SK-N-SH (cell line): ENCODE data around the gene FCHO2. TPM values are rescaled to one million over a fixed set of nuclear protein-coding genes. Genes with fewer than 3 reads are reported as not detected.

Experiments used
- CTCF ChIA-PET: fragments of 300-600, 350-600 bp; formaldehyde crosslinking; extraction: SDS; loops from one replicate; lab custom pipeline; 2021; lab: Yijun Ruan, JAX
- POLR2A ChIA-PET: fragments of 350-600 bp; sonication (Branson Sonifier 250); formaldehyde crosslinking; extraction: SDS; loops from one replicate; lab custom pipeline; 2020; ENCODE audit warnings: antibody characterized with exemption, inconsistent platforms; lab: Yijun Ruan, JAX
- DNase-seq: peaks from one replicate; pipeline ENCODE4 v3.0.0; 2012
- H2AFZ ChIP-seq: fragments of 200-600 bp; sonication (generic); 2 replicates; pipeline ENCODE4 v1.8.1; 2016; ENCODE audit warnings: antibody characterized with exemption, mild to moderate bottlenecking, low read depth
- H3F3A ChIP-seq: fragments of 200-600 bp; sonication (generic); replicated peaks from 2 replicates; pipeline ENCODE3; 2016; ENCODE audit warnings: antibody characterized with exemption, mild to moderate bottlenecking; ENCODE audit not compliant: insufficient read depth
- H3K27ac ChIP-seq, 2 experiments: fragments of 200-500 bp in 1 of 2; fragments of 200-600 bp in 1 of 2; sonication (Bioruptor generic) in 1 of 2; sonication (generic), shearing (Covaris generic) in 1 of 2; 2 replicates each; pipeline versions ENCODE4 v1.5.1 to v1.6.1; 2014 to 2016; ENCODE audit warnings: low read depth in 2 of 2, inconsistent platforms in 1 of 2, low read length in 1 of 2, mild to moderate bottlenecking in 1 of 2, mixed read lengths in 1 of 2
- H3K27me3 ChIP-seq: fragments of 200-600 bp; sonication (generic), shearing (Covaris generic); 2 replicates; pipeline ENCODE4 v1.6.1; 2016; ENCODE audit warnings: mixed run types; ENCODE audit not compliant: insufficient read depth
- H3K36me3 ChIP-seq, 2 experiments: fragments of 200-500 bp in 1 of 2; fragments of 200-600 bp in 1 of 2; sonication (Bioruptor generic) in 1 of 2; sonication (generic) in 1 of 2; replicated peaks in 1 of 2; 2 replicates each; pipeline versions ENCODE3 to v1.5.1; 2014 to 2016; ENCODE audit warnings: low read length in 1 of 2, mild to moderate bottlenecking in 1 of 2; ENCODE audit not compliant: insufficient read depth in 2 of 2, control insufficient read depth in 1 of 2
- H3K4me1 ChIP-seq, 2 experiments: fragments of 200-500 bp in 1 of 2; fragments of 200-600 bp in 1 of 2; sonication (Bioruptor generic) in 1 of 2; sonication (generic), shearing (Covaris generic) in 1 of 2; 2 replicates each; pipeline versions ENCODE4 v1.5.1 to v1.6.1; 2014 to 2016; ENCODE audit warnings: low read depth in 1 of 2, low read length in 1 of 2, mixed run types in 1 of 2; ENCODE audit not compliant: insufficient read depth in 2 of 2, control insufficient read depth in 1 of 2
- H3K4me2 ChIP-seq: fragments of 200-600 bp; sonication (generic), shearing (Covaris generic); 2 replicates; pipeline ENCODE4 v1.6.1; 2017; ENCODE audit warnings: mixed run types
- H3K4me3 ChIP-seq, 2 experiments: fragments of 200-500 bp in 1 of 2; fragments of 200-600 bp in 1 of 2; sonication (Bioruptor generic) in 1 of 2; sonication (generic), shearing (Covaris generic) in 1 of 2; 2 replicates each; pipeline versions ENCODE4 v1.5.1 to v1.8.1; 2014 to 2016; ENCODE audit warnings: low read depth in 2 of 2, inconsistent platforms in 1 of 2, low read length in 1 of 2, mild to moderate bottlenecking in 1 of 2, mixed read lengths in 1 of 2, moderate library complexity in 1 of 2
- H3K79me2 ChIP-seq: fragments of 200-600 bp; sonication (generic); 2 replicates; pipeline ENCODE4 v1.8.1; 2017; ENCODE audit warnings: mild to moderate bottlenecking; ENCODE audit not compliant: insufficient read depth
- H3K9ac ChIP-seq: fragments of 200-600 bp; sonication (generic); 2 replicates; pipeline ENCODE4 v1.6.1; 2017; ENCODE audit warnings: mixed run types
- H3K9me2 ChIP-seq: fragments of 200-600 bp; sonication (generic); 2 replicates; pipeline ENCODE4 v1.6.1; 2017; ENCODE audit warnings: mixed run types
- H3K9me3 ChIP-seq: fragments of 200-600 bp; sonication (generic); 2 replicates; pipeline ENCODE4 v1.6.1; 2017; ENCODE audit warnings: mixed run types, mild to moderate bottlenecking, moderate library complexity
- H4K20me1 ChIP-seq: fragments of 200-600 bp; sonication (generic); 2 replicates; pipeline ENCODE4 v1.6.1; 2017; ENCODE audit warnings: mild to moderate bottlenecking, mixed run types; ENCODE audit not compliant: insufficient read depth
- FOSL2 ChIP-seq: IDR thresholded peaks from 2 replicates; pipeline ENCODE4 v1.4.0; 2012; ENCODE audit warnings: low read depth, mild to moderate bottlenecking, moderate library complexity, borderline replicate concordance
- GATA2 ChIP-seq: sonication (generic); formaldehyde crosslinking; IDR thresholded peaks from 2 replicates; pipeline ENCODE4 v1.5.0; 2020; ENCODE audit warnings: mild to moderate bottlenecking, missing genetic modification reagents
- JUND ChIP-seq: IDR thresholded peaks from 2 replicates; pipeline ENCODE4 v1.4.0; 2012
- RAD21 ChIP-seq: IDR thresholded peaks from 2 replicates; pipeline ENCODE4 v1.6.1; 2012; ENCODE audit warnings: mild to moderate bottlenecking, low read length
- RFX5 ChIP-seq: IDR thresholded peaks from 2 replicates; pipeline ENCODE4 v1.6.1; 2012; ENCODE audit warnings: mild to moderate bottlenecking, improper control_type of control experiment, low read length
- WGBS: methylation state at CpG from one replicate; pipeline ENCODE4 v1.1.6; 2017; ENCODE audit warnings: low lambda C conversion rate; 5-methylcytosine and 5-hydroxymethylcytosine counted together
- polyA plus RNA-seq, 3 experiments: library from polyadenylated mRNA; depleted of rRNA; stranded (reverse); fragments of >200 nt; gene quantifications; 2 replicates each; pipeline ENCODE4 v1.2.3, GENCODE V29; 2012

The FCHO2 gene
- polyA plus RNA-seq, 1 of the 3 experiments (the other 2 are of a cell fraction), result 5.2 TPM

GRCh38 chr5:73117088-73117740 is 161.4 kb downstream of the FCHO2 start:
- H3K9ac ChIP-seq, result no peak overlapping the region
- no peaks in the 10 kb centered on the region for H3K79me2 ChIP-seq
- H3K4me3 ChIP-seq, result no peak overlapping the region
- no peaks in the 10 kb centered on the region for H3K27me3 ChIP-seq
- ChIA-PET CTCF (interaction anchor here (0.6 kb wide), 1 partner anchor 121 kb away, joined by 4 read pairs; no protein-coding TSS in a partner anchor), POLR2A (no interaction called here)
- 70% methylated on average over 3 of the region's 3 CpGs for WGBS
- peaks cover 13% of the 10 kb centered on the region for H3F3A ChIP-seq
- no peaks in the 10 kb centered on the region for H4K20me1 ChIP-seq
- H3K36me3 ChIP-seq, result peaks cover 0 to 3% of the 10 kb centered on the region in 2 experiments
- H3K27ac ChIP-seq, result no peak overlapping the region
- no peak for DNase-seq
- H3K4me2 ChIP-seq, result no peak overlapping the region
- no peak overlapping the region for H2AFZ ChIP-seq
- H3K4me1 ChIP-seq, result peaks cover 9 to 19% of the 10 kb centered on the region in 2 experiments
- H3K9me2 ChIP-seq, result no peaks in the 10 kb centered on the region
- no peak for TF ChIP-seq JUND
- TF ChIP-seq, all 33 proteins: peak for 0
- no peaks in the 10 kb centered on the region for H3K9me3 ChIP-seq

- ChIA-PET CTCF (no interaction called here), POLR2A (no interaction called here)
- Histone ChIP-seq H3K9ac (no peak overlapping the region), H3K9me3 (no peaks in the 10 kb centered on the region), H3K79me2 (no peaks in the 10 kb centered on the region), H3K9me2 (no peaks in the 10 kb centered on the region), H4K20me1 (no peaks in the 10 kb centered on the region), H3K36me3 (no peaks in the 10 kb centered on the region), H3K4me1 (peaks cover 9 to 20% of the 10 kb centered on the region in 2 experiments), H3K27ac (no peak overlapping the region), H2AFZ (no peak overlapping the region), H3K4me2 (no peak overlapping the region), H3K27me3 (no peaks in the 10 kb centered on the region), H3K4me3 (no peak overlapping the region), H3F3A (peaks cover 13% of the 10 kb centered on the region)
- peak; percentile 64 for DNase-seq
- WGBS, result 90% methylated on average over 4 of the region's 5 CpGs
- TF ChIP-seq GATA2 (CRISPR knock-in tag) (0 out of 2 replicates have a peak, but pooled peaks have one; percentile 9), FOSL2 (no peak), JUND (no peak)
These were observed 162.6 kb downstream of the FCHO2 start for GRCh38 chr5:73118391-73118973.

- H3K36me3 ChIP-seq, result peaks cover 0 to 4% of the 10 kb centered on the region in 2 experiments
- H3K27ac ChIP-seq, result no peak overlapping the region
- no peaks in the 10 kb centered on the region for H3K9me2 ChIP-seq
- no peak overlapping the region for H3K4me2 ChIP-seq
- peak; percentile 33 for DNase-seq
- H3K9me3 ChIP-seq, result no peaks in the 10 kb centered on the region
- no peak overlapping the region for H2AFZ ChIP-seq
- CTCF ChIA-PET, result interaction anchor here (1.2 kb wide), 1 partner anchor 9 kb away, joined by 4 read pairs; no protein-coding TSS in a partner anchor
- no peaks in the 10 kb centered on the region for H4K20me1 ChIP-seq
- POLR2A ChIA-PET, result no interaction called here
- no peaks in the 10 kb centered on the region for H3K79me2 ChIP-seq
- no peak for TF ChIP-seq RAD21
- TF ChIP-seq RFX5, result no peak
- no peak overlapping the region for H3K9ac ChIP-seq
- 95% methylated on average over 37 of the region's 40 CpGs for WGBS
- H3K4me3 ChIP-seq, result no peak overlapping the region
- peaks cover 9 to 20% of the 10 kb centered on the region in 2 experiments for H3K4me1 ChIP-seq
- H3F3A ChIP-seq, result peaks cover 12% of the 10 kb centered on the region
- H3K27me3 ChIP-seq, result no peaks in the 10 kb centered on the region
These were observed 163.8 kb downstream of the FCHO2 start for GRCh38 chr5:73119451-73120157.
